ENCODE data around the gene ZNF587. TPM values are rescaled to one million over a fixed set of nuclear protein-coding genes. Genes with fewer than 3 reads are reported as not detected.
"Not testable (repeated sequence)": the region's sequence is repeated elsewhere in the genome, so short reads cannot be mapped to it uniquely, and the experiment has no call there.

Gene ZNF587
- total and polyA plus RNA-seq, 10 of the 15 experiments (the other 5 are each of a cell fraction or from before 2014, with no cell fraction given), result 1.9 to 27.8 (median 13.5) TPM

DNA sequence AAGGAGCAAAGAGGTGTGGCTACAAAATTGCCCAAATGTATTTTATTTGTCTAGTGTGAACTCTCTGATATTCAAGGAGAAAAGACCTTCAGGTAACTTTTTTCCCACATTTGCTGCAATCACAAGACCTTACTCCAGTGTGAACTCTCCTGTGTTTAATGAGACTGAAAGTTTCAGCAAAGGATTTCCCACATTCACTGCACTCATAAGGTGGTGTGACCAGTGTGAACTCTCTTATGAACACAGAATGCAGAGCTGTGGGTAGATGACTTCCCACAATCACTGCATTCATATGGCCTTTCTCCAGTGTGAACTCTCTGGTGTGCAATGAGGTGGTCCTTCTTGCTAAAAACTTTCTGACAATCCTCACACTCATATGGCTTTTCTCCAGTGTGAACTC lies 22.8 kb downstream of the ZNF587 start:
- Histone ChIP-seq H3K4me1 (ENCODE audit: control insufficient read depth, insufficient read depth, low read length) (no peaks in the 10 kb centered on the region), H3K79me2 (ENCODE audit: control insufficient read depth, insufficient read depth, low read length) (no peaks in the 10 kb centered on the region; the same call in 1 of the 2 replicates), H4K20me1 (ENCODE audit: control insufficient read depth, insufficient read depth) (no peaks in the 10 kb centered on the region), H3K4me2 (ENCODE audit: control insufficient read depth, insufficient read depth) (no peak overlapping the region), H3K4me3 (no peak overlapping the region), H3K27me3 (replicated peaks in 1 of 2; ENCODE audit: control insufficient read depth in 2 of 2, insufficient read depth in 2 of 2, low read length in 1 of 2) (no peaks in the 10 kb centered on the region), H3K9me3 (replicated peaks; ENCODE audit: control insufficient read depth, insufficient read depth, low read length) (peaks cover 54% of the 10 kb centered on the region), H3K36me3 (ENCODE audit: control insufficient read depth in 2 of 2, insufficient read depth in 2 of 2, low read length in 1 of 2) (peaks cover 12 to 23% of the 10 kb centered on the region in 2 experiments), H3K27ac (ENCODE audit: control insufficient read depth, insufficient read depth) (no peak overlapping the region), H3K9ac (ENCODE audit: control insufficient read depth, insufficient read depth, low read length) (no peak overlapping the region), H2AFZ (ENCODE audit: control insufficient read depth, low read depth, low read length) (no peak overlapping the region)
- POLR2A ChIA-PET, result no interaction called here
- ATAC-seq, result no peak
- RAD21 ChIA-PET (ENCODE audit: unreplicated experiment), result no interaction called here
- no peak for FAIRE-seq
- in situ Hi-C loops (cut with MboI), result no loop called here
- SMC1A ChIA-PET (ENCODE audit: uncharacterized antibody, unreplicated experiment), result no interaction called here
- intact Hi-C loops (cut with micrococcal nuclease; ENCODE audit: unreplicated experiment), result no loop called here
- DNase-seq (ENCODE audit: low read depth, low spot score), result no peak
- TF ChIP-seq, protein P1, sequence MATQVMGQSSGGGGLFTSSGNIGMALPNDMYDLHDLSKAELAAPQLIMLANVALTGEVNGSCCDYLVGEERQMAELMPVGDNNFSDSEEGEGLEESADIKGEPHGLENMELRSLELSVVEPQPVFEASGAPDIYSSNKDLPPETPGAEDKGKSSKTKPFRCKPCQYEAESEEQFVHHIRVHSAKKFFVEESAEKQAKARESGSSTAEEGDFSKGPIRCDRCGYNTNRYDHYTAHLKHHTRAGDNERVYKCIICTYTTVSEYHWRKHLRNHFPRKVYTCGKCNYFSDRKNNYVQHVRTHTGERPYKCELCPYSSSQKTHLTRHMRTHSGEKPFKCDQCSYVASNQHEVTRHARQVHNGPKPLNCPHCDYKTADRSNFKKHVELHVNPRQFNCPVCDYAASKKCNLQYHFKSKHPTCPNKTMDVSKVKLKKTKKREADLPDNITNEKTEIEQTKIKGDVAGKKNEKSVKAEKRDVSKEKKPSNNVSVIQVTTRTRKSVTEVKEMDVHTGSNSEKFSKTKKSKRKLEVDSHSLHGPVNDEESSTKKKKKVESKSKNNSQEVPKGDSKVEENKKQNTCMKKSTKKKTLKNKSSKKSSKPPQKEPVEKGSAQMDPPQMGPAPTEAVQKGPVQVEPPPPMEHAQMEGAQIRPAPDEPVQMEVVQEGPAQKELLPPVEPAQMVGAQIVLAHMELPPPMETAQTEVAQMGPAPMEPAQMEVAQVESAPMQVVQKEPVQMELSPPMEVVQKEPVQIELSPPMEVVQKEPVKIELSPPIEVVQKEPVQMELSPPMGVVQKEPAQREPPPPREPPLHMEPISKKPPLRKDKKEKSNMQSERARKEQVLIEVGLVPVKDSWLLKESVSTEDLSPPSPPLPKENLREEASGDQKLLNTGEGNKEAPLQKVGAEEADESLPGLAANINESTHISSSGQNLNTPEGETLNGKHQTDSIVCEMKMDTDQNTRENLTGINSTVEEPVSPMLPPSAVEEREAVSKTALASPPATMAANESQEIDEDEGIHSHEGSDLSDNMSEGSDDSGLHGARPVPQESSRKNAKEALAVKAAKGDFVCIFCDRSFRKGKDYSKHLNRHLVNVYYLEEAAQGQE (IDR thresholded peaks at IDR 0.05; ENCODE audit: low read depth, low read length), result no peak
- no peak for TF ChIP-seq KLF5 (IDR thresholded peaks at IDR 0.05; ENCODE audit: partially characterized antibody)
- TF ChIP-seq POLR2A (IDR thresholded peaks at IDR 0.05; ENCODE audit: low read depth, low read length), result no peak
- BruUV-seq (replicated peaks), result no TSS peak
- CTCF ChIA-PET, result no interaction called here

DNA sequence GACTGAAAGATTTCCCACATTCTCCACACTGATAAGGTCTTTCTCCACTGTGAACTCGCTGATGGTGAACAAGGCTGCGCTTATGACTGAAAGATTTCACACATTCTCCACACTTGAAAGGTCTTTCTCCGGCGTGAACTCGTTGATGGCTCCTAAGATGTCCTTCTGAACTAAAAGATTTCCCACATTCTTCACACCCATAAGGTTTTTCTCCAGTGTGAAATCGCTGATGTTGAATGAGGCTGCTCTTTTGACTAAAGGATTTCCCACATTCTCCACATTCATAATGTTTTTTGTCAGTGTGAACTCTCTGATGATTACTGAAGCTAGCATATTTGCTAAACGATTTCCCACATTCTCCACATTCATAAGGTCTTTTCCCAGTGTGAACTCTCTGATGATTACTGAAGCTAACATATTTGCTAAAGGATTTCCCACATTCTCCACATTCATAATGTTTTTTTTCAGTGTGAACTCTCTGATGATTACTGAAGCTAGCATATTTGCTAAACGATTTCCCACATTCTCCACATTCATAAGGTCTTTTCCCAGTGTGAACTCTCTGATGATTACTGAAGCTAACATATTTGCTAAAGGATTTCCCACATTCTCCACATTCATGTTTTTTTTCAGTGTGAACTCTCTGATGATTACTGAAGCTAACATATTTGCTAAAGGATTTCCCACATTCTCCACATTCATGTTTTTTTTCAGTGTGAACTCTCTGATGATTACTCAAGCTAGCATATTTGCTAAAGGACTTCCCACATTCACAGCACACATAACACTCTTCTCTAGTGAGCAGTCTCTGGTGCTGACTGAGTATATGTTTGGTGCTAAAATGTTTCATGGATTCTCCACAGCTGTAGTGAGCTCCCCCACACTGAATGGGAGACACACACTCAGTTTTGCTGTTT lies 24.5 kb downstream of the ZNF587 start:
- RAD21 ChIA-PET (ENCODE audit: unreplicated experiment); H4K20me1 ChIP-seq (ENCODE audit: control insufficient read depth, insufficient read depth); in situ Hi-C loops (cut with MboI); H3K27me3 ChIP-seq (replicated peaks in 1 of 2; ENCODE audit: control insufficient read depth in 2 of 2, insufficient read depth in 2 of 2, low read length in 1 of 2); CTCF ChIA-PET; DNase-seq (ENCODE audit: low read depth, low spot score); H3K4me1 ChIP-seq (ENCODE audit: control insufficient read depth, insufficient read depth, low read length); ATAC-seq; FAIRE-seq; H3K4me2 ChIP-seq (ENCODE audit: control insufficient read depth, insufficient read depth); intact Hi-C loops (cut with micrococcal nuclease; ENCODE audit: unreplicated experiment); H3K4me3 ChIP-seq; H3K27ac ChIP-seq (ENCODE audit: control insufficient read depth, insufficient read depth); H2AFZ ChIP-seq (ENCODE audit: control insufficient read depth, low read depth, low read length); H3K79me2 ChIP-seq (ENCODE audit: control insufficient read depth, insufficient read depth, low read length); SMC1A ChIA-PET (ENCODE audit: uncharacterized antibody, unreplicated experiment); H3K9ac ChIP-seq (ENCODE audit: control insufficient read depth, insufficient read depth, low read length); POLR2A ChIA-PET: not testable (repeated sequence)
- peaks cover 8 to 22% of the 10 kb centered on the region in 2 experiments for H3K36me3 ChIP-seq (ENCODE audit: control insufficient read depth in 2 of 2, insufficient read depth in 2 of 2, low read length in 1 of 2)
- H3K9me3 ChIP-seq (replicated peaks; ENCODE audit: control insufficient read depth, insufficient read depth, low read length), result peaks cover 55% of the 10 kb centered on the region
- BruUV-seq (replicated peaks), result TSS peak; percentile 23
- over 99% methylated on average over 8 of the region's 8 CpGs for WGBS (ENCODE audit: insufficient coverage, insufficient replicate concordance, low lambda C conversion rate, missing lambda C conversion rate)

Data from GM12878 (cell line).